Activated CD4-positive, alpha-beta memory T cell treated with anti-CD3 and anti-CD28 coated beads for 36 hours (primary cell): Measurements from ENCODE around the gene MMP3. TPM values are rescaled to one million over a fixed set of nuclear protein-coding genes. Genes with fewer than 3 reads are reported as not detected.

Experiments used
- CTCF ChIA-PET: fragments of 350-600 bp; sonication (Branson Sonifier 250); formaldehyde crosslinking; loops from one replicate; lab custom pipeline; 2021; ENCODE audit warnings: antibody characterized with exemption, inconsistent platforms; lab: Charles Lee
- POLR2A ChIA-PET: fragments of 350-600 bp; sonication (Branson Sonifier 250); formaldehyde crosslinking; loops from one replicate; lab custom pipeline; 2021; ENCODE audit warnings: antibody characterized with exemption; lab: Charles Lee
- DNase-seq: peaks from one replicate; pipeline ENCODE4 v3.0.0-alpha.2; 2020
- H3K27ac Mint-ChIP-seq: one replicate; pipeline ENCODE4 v1.8.0; 2021; ENCODE audit warnings: mixed read lengths
- H3K27me3 Mint-ChIP-seq: one replicate; pipeline ENCODE4 v1.8.0; 2021; ENCODE audit warnings: mixed read lengths
- H3K36me3 Mint-ChIP-seq: one replicate; pipeline ENCODE4 v1.8.0; 2021; ENCODE audit warnings: mixed read lengths
- H3K4me1 Mint-ChIP-seq: one replicate; pipeline ENCODE4 v1.8.0; 2021; ENCODE audit warnings: low read depth, mixed read lengths
- H3K4me3 Mint-ChIP-seq: one replicate; pipeline ENCODE4 v1.8.0; 2021; ENCODE audit warnings: mild to moderate bottlenecking, mixed read lengths
- H3K9me3 Mint-ChIP-seq: one replicate; pipeline ENCODE4 v1.8.0; 2021; ENCODE audit warnings: mixed read lengths
- intact Hi-C: fragments of 100-400 bp; cut with micrococcal nuclease; formaldehyde crosslinking; loops from one replicate; pipeline ENCODE4 v1.15.1; 2023
- total RNA-seq, 2 experiments: library from RNA; stranded (reverse); gene quantifications; one replicate each; pipeline ENCODE4 v1.2.3, GENCODE V29; 2021

The MMP3 gene
- total RNA-seq, 2 experiments from 2014 or later: not detected

GRCh38 chr11:102799681-102800340 is 43.6 kb downstream of the MMP3 start:
- H3K9me3 Mint-ChIP-seq: no peaks in the 10 kb centered on the region
- CTCF ChIA-PET: no interaction called here

GRCh38 chr11:102798012-102798746 is 45.2 kb downstream of the MMP3 start, which contains the start of gene MMP1:
Gene MMP1 (minus strand): TSS chr11:102798160. CDS start chr11:102798092, 68 bp downstream.
- ChIA-PET POLR2A (no interaction called here), CTCF (no interaction called here)
- H3K9me3 Mint-ChIP-seq: no peaks in the 10 kb centered on the region
- H3K4me3 Mint-ChIP-seq: no peak within 1 kb of the TSS
- H3K4me1 Mint-ChIP-seq: no peaks in the 10 kb centered on the region
- intact Hi-C loops: no loop called here
- no peaks in the 10 kb centered on the region for H3K36me3 Mint-ChIP-seq
- no peak within 1 kb of the TSS for H3K27ac Mint-ChIP-seq
- no peak for DNase-seq
- H3K27me3 Mint-ChIP-seq: peaks cover 1% of the 10 kb centered on the region

More at GRCh38 chr11:102799681-102800340, 43.6 kb downstream of the MMP3 start:
- POLR2A ChIA-PET: no interaction called here
- Mint-ChIP-seq H3K27me3 (peaks cover 4% of the 10 kb centered on the region), H3K27ac (no peak overlapping the region), H3K36me3 (no peaks in the 10 kb centered on the region), H3K4me3 (no peak overlapping the region), H3K4me1 (no peaks in the 10 kb centered on the region)
- no peak for DNase-seq
- intact Hi-C loops: no loop called here

- peak; percentile 23 for DNase-seq
- ChIA-PET POLR2A (no interaction called here), CTCF (interaction anchor here (0.8 kb wide), 1 partner anchor 298 kb away, joined by 3 read pairs; no protein-coding TSS in a partner anchor)
- Mint-ChIP-seq H3K36me3 (no peaks in the 10 kb centered on the region), H3K4me1 (no peaks in the 10 kb centered on the region), H3K27ac (no peak overlapping the region), H3K27me3 (peaks cover 1% of the 10 kb centered on the region), H3K9me3 (no peaks in the 10 kb centered on the region), H3K4me3 (no peak overlapping the region)
- intact Hi-C loops: loop anchor here (1.0 kb wide), 1 partner anchor 147 kb away; no protein-coding TSS in a partner anchor
Measured at GRCh38 chr11:102794382-102794781, 49.0 kb downstream of the MMP3 start.

- H3K9me3 Mint-ChIP-seq: no peaks in the 10 kb centered on the region
- ChIA-PET POLR2A (no interaction called here), CTCF (no interaction called here)
- no peak overlapping the region for H3K27ac Mint-ChIP-seq
- H3K27me3 Mint-ChIP-seq: peaks cover 1% of the 10 kb centered on the region
- H3K4me3 Mint-ChIP-seq: no peak overlapping the region
- H3K4me1 Mint-ChIP-seq: no peaks in the 10 kb centered on the region
- DNase-seq: no peak
- intact Hi-C loops: loop anchor here (1.0 kb wide), 1 partner anchor 148 kb away; no protein-coding TSS in a partner anchor
- no peaks in the 10 kb centered on the region for H3K36me3 Mint-ChIP-seq
Measured at GRCh38 chr11:102793677-102794290, 49.6 kb downstream of the MMP3 start.

GRCh38 chr11:102792604-102793003 is 50.8 kb downstream of the MMP3 start:
- no peaks in the 10 kb centered on the region for H3K9me3 Mint-ChIP-seq
- no peak overlapping the region for H3K4me3 Mint-ChIP-seq
- ChIA-PET POLR2A (no interaction called here), CTCF (no interaction called here)
- intact Hi-C loops: no loop called here
- peaks cover 1% of the 10 kb centered on the region for H3K27me3 Mint-ChIP-seq
- DNase-seq: no peak
- H3K4me1 Mint-ChIP-seq: no peaks in the 10 kb centered on the region
- H3K27ac Mint-ChIP-seq: no peak overlapping the region
- H3K36me3 Mint-ChIP-seq: no peaks in the 10 kb centered on the region

- H3K36me3 Mint-ChIP-seq: no peaks in the 10 kb centered on the region
- no peak overlapping the region for H3K4me3 Mint-ChIP-seq
- no peaks in the 10 kb centered on the region for H3K4me1 Mint-ChIP-seq
- intact Hi-C loops: no loop called here
- ChIA-PET POLR2A (no interaction called here), CTCF (no interaction called here)
- H3K9me3 Mint-ChIP-seq: no peaks in the 10 kb centered on the region
- DNase-seq: no peak
- peaks cover 1% of the 10 kb centered on the region for H3K27me3 Mint-ChIP-seq
- no peak overlapping the region for H3K27ac Mint-ChIP-seq
Measured at GRCh38 chr11:102791271-102792036, 52.0 kb downstream of the MMP3 start.

GRCh38 chr11:102788334-102788995 is 54.9 kb downstream of the MMP3 start:
- DNase-seq: no peak
- POLR2A ChIA-PET: no interaction called here
- no peaks in the 10 kb centered on the region for H3K36me3 Mint-ChIP-seq
- H3K9me3 Mint-ChIP-seq: no peaks in the 10 kb centered on the region
- H3K4me3 Mint-ChIP-seq: no peak overlapping the region
- no peak overlapping the region for H3K27ac Mint-ChIP-seq
- no peaks in the 10 kb centered on the region for H3K4me1 Mint-ChIP-seq
- intact Hi-C loops: no loop called here
- no peaks in the 10 kb centered on the region for H3K27me3 Mint-ChIP-seq
- CTCF ChIA-PET: no interaction called here

Other genes with a start within 250 kb of the MMP3 start
- gene MMP20, start 218.3 kb downstream of the MMP3 start, total RNA-seq: not detected
- gene MMP27, start 137.8 kb downstream of the MMP3 start, total RNA-seq: not detected
- not detected for gene MMP8, start 118.7 kb downstream of the MMP3 start, total RNA-seq
- not detected for gene MMP10, start 63.0 kb downstream of the MMP3 start, total RNA-seq
- not detected for gene MMP1, start 45.4 kb downstream of the MMP3 start, total RNA-seq
- gene MMP12, start 31.4 kb upstream of the MMP3 start, total RNA-seq: not detected
- gene MMP13, start 112.1 kb upstream of the MMP3 start, total RNA-seq: not detected
- gene DCUN1D5, start 248.6 kb upstream of the MMP3 start, total RNA-seq: 10 to 100 TPM; 60.1 to 61.0 TPM